Left ventricle myocardium superior (tissue), 1 donor: ENCODE measurements around the gene FBRSL1. TPM values are rescaled to one million over a fixed set of nuclear protein-coding genes. Genes with fewer than 3 reads are reported as not detected.
A peak's percentile ranks its signal among the peaks of the same experiment; 100 is the strongest.
"Not testable (repeated sequence)": the region's sequence is repeated elsewhere in the genome, so short reads cannot be mapped to it uniquely, and the experiment has no call there.

ENCODE experiments used
- ATAC-seq: fragments of 200-7000 bp; cut with Tn5 transposase; one replicate; pipeline ENCODE4 v1.9.1; 2020; ENCODE audit warnings: mild to moderate bottlenecking, moderate library complexity
- DNase-seq: peaks from one replicate; pipeline ENCODE4 v3.0.0-alpha.2; 2020
- intact Hi-C: fragments of 100-400 bp; cut with micrococcal nuclease; formaldehyde crosslinking; loops from one replicate; pipeline ENCODE4 v1.11.0; 2022
- total RNA-seq: library from RNA; stranded (reverse); fragmentation: NEBNext Ultra II Directional; extraction: Animal tissue kit (Norgen Biotek cat#: 25700); gene quantifications from one replicate; pipeline ENCODE4 v1.2.1, GENCODE V29; 2021
- donor health status: DM: no; HTN: yes; CAD: no; lungs with severe emphysema.

Gene FBRSL1
- total RNA-seq, 1 donor from 2014 or later, result 68.0 TPM

DNA sequence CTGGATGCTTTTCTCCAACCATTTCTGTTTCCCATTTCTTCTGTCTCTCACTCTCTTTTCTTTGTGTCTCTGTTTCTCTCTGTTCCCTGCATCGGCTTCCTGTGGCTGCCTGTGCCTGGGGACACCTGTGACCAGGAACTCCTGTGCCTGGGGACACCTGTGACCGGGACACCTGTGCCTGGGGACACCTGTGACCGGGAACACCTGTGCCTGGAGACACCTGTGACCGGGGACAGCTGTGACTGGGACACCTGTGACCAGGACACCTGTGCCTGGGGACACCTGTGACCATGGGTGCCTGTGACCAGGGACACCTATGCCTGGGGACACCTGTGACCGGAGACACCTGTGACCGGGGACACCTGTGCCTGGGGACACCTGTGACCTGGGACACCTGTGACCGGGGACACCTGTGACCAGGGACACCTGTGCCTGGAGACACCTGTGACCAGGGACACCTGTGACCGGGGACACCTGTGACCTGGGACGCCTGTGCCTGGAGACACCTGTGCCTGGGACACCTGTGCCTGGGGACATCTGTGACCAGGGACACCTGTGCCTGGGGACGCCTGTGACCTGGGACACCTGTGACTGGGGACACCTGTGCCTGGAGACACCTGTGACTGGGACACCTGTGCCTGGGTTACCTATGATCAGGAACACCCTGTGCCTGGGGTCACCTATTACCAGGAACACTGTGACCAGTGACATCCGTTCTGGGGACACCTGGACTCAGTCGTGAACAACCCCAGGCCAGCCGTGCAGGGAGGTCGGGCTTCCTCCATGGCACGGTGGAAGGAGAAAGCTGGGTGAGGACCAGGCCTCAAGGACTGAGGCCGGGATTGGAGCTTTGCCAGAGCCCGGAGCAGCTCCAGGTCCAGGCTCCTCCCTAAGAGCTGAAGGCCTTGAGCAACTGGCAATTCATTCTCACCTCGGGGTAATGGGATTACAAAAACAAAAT is 23.4 kb upstream of the FBRSL1 start:
- intact Hi-C loops, result no loop called here
- no peak for DNase-seq

DNA sequence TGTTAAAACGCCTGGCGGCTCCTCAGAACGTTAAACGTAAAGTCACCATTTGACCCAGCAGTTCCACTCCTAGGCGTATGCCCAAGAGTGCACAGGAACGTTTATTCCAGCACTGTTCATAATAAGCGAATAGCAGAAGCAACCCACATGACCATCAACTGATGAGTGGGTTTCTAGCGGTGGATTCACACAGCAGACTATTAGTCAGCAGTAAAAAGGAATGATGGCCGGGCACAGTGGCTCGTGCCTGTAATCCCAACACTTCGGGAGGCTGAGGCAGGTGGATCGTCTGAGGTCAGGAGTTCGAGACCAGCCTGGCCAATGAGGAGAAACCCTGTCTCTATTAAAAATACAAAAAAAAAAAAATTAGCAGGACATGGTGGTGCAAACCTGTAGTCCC is 22.4 kb upstream of the FBRSL1 start:
- DNase-seq (no peak), ATAC-seq (no peak)
- intact Hi-C loops, result no loop called here

More for the DNA sequence above, 23.4 kb upstream of the FBRSL1 start:
- no peak for ATAC-seq

DNA sequence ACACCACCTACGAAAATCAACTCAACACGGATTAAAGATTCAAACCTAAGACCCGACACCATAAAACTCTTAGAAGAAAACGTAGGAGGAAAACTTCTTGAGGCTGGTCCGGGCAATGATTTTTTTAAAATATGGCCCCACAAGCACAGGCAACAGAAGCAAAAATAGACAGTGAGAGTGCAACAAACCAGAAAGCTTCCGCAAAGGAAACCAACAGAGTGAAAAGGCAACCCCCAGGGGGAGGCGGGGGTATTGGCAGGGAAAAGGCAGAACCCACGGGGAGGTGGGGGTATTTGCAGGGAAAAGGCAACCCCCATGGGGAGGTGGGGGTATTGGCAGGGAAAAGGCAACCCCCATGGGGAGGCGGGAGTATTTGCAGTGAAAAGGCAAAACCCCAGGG is 20.5 kb upstream of the FBRSL1 start:
- intact Hi-C loops, result no loop called here
- DNase-seq (no peak), ATAC-seq (no peak)

DNA sequence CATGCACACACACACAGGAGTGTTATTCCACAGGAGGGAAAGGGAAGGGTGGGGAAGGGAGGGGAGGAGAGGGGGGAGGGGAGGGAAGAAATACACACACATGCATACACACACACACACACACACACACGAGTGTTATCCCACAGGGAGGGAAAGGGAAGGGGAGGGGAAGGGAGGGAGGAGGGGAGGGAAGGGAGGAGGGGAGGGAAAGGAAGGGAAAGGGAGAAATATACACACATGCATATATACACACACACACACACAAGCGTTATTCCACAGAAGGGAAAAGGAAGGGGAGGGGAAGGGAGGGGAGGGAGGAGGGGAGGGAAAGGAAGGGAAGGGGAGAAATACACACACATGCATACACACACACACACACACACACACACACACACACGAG is 19.6 kb upstream of the FBRSL1 start:
- ATAC-seq, result no peak
- no peak for DNase-seq
- intact Hi-C loops, result no loop called here

DNA sequence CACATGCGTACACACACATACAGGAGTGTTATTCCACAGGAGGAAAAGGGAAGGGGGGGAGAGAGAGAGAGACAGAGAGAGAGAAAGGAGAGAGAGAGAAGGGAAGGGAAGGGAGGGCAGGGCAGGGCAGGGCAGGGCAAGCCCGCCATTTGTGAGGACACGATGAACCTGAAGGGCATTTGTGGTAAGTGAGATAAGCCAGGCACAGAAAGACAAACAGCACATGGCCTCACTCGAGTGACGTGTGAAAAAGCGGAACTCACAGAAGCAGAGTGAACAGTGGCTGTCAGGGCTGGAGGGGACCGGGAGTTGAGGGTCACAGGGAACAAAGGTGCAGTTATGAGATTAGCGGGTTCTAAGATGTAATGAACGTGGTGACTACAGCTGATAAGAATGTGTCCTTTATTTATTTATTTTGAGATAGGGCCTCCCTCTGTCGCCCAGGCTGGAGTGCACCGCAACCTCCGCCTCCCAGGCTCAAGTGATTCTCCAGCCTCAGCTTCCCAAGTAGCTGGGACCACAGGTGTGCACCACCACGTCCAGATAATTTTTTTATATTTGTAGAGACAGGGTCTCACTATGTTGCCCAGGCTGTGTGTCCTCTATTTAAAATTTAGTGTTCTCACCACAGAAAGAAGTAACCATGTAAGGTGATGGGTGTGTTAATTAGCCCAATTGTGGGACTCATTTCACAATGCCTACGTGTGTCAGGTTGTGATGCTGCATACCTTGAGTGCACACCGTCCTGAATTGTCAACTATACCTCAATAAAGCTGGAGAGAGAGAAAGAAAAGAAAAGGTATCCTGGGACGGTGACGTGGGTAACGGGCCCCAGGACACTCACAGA is 18.7 kb upstream of the FBRSL1 start:
- peak; percentile 94 for ATAC-seq
- intact Hi-C loops, result no loop called here
- no peak for DNase-seq

DNA sequence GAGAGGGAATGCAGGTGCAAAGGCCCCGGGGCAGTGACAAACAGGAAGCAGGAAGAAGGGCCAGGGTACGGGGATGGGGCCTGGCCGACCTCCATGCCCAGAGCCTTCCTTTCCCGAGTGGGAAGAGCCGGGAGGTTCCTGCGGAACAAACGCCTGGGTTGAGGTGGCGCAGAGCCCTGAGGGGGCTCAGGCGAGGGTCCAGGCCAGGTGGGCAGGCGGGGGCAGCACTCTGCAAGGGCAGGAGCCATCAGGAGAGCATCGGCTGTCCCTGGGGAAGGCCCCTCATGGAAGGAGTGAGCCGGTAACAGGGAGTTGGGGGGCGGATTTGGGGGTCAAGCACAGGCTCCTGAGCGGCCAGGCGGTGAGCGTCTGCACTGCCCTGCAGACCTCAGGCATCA is 18.1 kb upstream of the FBRSL1 start:
- ATAC-seq, result no peak
- intact Hi-C loops, result no loop called here
- no peak for DNase-seq

DNA sequence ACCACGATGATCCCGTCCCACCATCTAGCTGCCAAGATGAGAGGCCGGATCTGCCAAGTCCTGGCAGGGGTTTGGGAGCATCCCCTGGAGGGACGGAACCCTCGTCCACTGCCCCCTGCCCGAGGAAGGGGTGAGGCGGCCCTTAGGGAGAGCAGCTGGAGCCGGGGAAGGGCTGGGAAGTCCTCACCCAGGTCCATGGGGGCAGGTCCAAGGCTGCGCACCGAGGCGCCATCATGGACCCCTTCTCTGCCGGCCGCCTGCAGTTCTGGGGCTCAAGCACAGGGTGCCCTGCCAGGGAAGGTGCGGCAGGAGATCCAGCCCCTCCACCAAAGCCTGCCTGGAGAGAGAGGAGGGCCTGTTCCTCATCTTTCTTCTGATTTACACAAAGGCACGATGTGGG is 17.6 kb upstream of the FBRSL1 start:
- intact Hi-C loops, result no loop called here
- DNase-seq (no peak), ATAC-seq (no peak)

DNA sequence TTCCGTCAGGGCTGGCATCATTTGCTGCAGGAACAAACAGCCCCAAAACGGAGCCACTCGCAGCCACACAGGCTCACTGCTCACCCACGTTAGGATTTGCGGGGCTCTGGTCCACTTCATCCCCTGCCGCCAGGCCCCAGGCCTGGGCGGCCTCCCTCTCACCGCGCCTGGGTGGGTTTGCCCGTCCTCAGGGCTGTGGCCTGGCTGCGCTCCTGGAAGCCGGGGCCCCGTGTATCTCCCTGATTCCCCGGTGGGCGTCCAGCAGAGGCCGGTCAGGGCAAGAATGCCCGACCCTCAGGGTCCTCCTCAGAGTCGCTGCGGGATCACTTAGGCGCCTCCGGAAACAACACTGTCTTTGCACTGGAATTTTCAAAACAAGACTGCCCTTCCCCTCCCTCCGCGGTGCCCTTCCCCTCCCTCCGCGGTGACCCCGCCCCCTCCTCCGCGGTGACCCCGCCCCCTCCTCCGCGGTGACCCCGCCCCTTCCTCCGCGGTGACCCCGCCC is 15.7 kb upstream of the FBRSL1 start:
- intact Hi-C loops, result no loop called here
- ATAC-seq (no peak), DNase-seq (no peak)

DNA sequence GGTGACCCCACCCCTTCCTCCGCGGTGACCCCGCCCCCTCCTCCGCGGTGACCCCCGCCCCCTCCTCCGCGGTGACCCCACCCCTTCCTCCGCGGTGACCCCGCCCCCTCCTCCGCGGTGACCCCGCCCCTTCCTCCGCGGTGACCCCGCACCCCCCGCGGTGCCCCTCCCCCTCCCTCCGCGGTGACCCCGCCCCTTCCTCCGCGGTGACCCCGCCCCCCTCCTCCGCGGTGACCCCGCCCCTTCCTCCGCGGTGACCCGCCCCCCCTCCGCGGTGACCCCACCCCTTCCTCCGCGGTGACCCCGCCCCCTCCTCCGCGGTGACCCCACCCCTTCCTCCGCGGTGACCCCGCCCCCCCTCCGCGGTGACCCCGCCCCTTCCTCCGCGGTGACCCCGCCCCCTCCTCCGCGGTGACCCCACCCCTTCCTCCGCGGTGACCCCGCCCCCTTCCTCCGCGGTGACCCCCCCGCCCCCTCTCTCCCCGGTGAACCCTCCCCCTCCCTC is 15.1 kb upstream of the FBRSL1 start:
- intact Hi-C loops, result not testable (repeated sequence)

DNA sequence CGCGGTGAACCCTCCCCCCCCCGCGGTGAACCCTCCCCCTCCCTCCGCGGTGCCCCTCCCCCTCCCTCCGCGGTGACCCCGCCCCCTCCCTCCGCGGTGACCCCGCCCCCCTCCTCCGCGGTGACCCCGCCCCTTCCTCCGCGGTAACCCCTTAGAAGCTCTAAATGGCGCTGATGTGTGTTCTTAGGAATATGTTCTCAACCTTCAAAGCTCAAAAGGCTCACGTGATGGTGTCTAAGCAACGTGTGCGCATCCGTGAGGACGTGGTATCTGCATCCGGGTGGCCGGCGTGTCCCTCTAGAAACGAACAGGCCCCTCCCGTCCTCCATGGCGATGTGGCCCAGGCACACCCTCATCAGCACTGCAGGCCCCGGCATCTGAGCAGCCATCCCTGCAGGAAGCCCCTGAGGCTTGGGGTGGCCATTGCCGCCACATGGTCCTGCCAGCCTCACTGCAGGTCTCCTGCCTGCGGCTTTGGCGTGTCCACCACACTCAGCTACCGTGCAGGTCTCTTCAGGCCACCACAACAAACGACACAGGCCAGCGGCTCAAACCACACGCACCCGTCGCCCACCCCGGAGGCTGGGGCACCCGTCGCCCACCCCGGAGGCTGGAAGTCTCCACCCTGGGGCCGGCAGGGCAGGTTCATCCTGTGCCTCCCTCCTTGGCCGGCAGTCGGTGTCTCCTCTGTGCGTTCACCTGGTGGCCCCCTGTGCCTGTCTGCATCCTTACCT is 14.5 kb upstream of the FBRSL1 start:
- DNase-seq, result no peak
- intact Hi-C loops, result no loop called here
- ATAC-seq, result no peak

More for the DNA sequence above, 15.1 kb upstream of the FBRSL1 start:
- not testable (repeated sequence) for ATAC-seq, DNase-seq

DNA sequence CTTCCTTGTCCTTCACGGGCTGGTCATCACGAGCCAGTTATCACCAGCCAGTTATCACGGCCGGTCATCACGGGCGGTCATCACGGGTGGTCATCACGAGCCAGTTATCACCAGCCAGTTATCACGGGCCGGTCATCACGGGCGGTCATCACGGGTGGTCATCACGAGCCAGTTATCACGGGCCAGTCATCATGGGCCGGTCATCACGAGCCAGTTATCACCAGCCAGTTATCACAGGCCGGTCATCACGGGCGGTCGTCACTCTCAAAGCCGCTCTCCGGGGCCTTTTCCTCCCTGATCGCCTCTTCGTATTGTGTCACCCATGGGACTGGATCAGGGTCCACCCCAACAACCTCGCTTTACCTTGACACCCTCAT is 13.9 kb upstream of the FBRSL1 start:
- no peak for ATAC-seq
- intact Hi-C loops, result no loop called here
- DNase-seq, result no peak

DNA sequence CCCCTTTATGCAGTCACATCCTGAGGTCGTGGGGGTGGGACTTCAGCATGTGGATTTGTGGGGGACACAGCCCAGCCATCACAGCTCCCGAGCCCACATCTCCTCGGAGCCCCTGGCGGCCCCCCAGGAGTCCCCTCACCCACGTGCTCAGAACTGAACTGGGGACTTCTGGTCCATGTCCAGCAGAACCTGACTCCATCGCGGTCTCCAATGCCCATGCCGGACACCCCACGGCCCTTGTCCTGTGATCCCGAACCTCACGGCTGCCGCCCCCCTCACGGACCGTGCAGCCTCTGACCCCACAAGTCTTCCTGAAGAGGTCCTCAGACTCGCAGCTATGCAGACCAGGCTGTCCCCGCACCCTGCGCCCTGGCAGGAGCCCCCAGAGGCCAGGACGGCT is 13.5 kb upstream of the FBRSL1 start:
- DNase-seq, result no peak
- intact Hi-C loops, result no loop called here
- no peak for ATAC-seq

DNA sequence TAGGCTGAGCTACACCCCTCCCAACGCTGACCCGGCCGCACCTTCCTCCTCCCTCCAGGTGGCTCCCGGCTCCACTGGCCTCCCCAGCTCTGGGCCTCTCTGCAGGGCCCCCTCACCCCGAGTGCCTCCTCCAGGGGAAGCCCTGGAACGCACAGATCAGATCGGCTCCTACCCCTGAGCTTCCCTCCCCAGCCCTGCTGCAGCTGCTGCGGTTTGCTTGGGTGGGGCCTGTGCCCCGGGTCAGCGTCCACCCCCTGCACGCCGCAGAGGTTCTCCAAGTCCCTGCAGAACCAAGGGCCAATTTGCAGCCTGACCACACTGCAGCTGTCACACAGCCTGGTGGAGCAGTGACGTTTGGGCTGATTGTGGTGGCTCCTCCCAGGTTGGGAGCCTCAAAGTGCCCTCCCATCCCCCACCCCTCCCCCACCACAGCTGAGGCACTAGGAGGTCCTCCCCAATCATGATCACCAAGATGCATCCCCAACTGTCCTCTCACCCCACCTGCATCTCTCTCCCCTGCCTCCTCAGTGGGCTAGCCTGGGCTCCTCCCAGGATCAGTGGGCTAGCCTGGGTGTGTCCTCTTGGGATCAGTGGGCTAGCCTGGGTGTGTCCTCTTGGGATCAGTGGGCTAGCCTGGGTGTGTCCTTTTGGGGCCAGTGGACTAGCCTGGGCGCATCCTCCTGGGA is 12.8 kb upstream of the FBRSL1 start:
- no peak for ATAC-seq

DNA sequence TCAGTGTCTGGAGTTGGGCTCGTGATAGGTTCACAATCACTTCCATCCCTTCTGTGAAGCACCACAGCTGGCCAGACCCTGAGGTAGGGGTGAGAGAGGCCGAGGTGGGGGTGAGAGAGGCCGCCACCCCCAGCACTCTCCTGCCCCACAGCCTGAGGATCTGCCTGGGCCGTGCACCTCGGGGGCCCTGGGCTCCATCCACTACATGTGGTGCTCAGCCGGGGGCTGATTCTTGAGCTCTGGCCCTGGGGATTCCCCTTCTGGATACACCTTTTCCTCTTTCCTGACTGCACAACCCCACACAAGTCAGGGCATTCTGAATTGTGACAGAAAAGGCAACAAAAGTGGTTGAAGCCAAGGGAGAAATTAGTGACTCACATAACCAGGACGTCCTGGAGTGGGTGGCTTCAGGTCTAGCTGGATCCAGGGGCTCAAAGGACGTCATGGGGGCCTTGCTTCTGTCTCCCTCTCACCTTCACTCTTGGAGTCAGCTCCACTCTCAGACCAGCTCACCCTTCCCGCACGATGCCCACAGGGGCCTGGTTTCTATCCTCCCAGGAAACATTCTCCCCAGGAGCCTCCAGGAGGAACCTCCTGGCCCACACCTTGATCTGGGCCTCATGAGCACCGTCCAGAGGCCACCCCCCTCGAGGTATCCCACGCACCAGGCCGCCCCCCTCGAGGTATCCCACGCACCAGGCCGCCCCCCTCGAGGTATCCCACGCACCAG is 12.1 kb upstream of the FBRSL1 start:
- intact Hi-C loops, result no loop called here
- ATAC-seq (no peak), DNase-seq (no peak)

More for the DNA sequence above, 12.8 kb upstream of the FBRSL1 start:
- DNase-seq, result no peak
- intact Hi-C loops, result no loop called here

DNA sequence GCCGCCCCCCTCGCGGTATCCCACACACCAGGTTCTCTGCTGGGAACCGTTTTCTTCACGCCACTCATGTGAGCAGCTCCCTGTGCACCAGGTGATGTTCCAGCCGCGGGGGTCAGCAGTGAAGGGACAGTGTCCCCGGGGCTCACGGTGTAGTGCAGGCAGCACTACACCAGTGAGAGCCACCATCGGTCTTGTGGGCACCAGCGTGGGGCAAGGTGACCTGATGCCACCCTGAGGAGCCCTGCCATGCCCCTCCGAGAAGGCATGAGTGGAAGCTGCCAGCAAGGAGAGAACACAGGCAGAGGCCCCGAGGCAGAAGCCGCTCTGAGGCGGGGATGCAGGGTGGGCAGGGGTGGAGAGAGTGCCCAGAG is 11.5 kb upstream of the FBRSL1 start:
- ATAC-seq (no peak), DNase-seq (no peak)
- intact Hi-C loops, result no loop called here

DNA sequence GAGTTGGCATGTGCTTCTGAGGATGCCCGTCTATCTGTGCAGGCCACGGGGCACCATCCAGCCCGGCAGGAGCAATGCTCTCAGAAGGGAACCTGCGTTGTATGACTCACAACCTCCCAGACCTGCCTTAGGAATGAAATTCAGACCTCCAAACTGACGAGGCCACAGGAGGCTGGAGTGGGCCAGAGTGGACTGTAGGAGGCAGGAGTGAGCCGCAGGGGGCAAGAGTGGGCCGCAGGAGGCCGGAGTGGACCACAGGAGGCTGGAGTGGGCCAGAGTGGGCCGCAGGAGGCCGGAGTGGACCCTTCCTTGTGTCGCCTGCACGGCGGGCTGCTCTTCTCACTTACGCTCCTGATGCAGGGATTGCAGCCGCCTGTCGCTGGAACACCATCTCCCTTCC is 11.1 kb upstream of the FBRSL1 start:
- intact Hi-C loops, result no loop called here
- DNase-seq, result no peak
- no peak for ATAC-seq

DNA sequence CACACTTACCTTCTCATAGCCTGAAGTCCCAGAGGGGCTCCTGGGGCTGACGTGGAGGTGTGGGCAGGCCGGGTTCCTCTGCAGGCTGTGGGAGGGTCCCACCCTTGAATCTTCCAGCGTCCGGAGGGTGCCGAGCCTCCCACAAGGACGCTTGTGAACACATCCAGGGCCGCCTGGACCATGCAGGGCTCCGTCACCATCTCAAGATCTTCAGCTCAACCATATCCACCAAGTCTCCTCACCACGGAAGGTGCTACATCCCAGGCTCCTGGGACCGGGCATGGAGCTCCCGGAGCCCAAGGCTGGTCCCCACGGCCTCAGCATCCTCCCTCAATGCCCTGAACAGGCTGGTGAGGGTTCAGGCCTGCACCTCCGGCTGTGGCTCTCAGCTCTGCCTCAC is 10.7 kb upstream of the FBRSL1 start:
- intact Hi-C loops, result no loop called here
- ATAC-seq, result no peak
- peak; percentile 19 for DNase-seq

DNA sequence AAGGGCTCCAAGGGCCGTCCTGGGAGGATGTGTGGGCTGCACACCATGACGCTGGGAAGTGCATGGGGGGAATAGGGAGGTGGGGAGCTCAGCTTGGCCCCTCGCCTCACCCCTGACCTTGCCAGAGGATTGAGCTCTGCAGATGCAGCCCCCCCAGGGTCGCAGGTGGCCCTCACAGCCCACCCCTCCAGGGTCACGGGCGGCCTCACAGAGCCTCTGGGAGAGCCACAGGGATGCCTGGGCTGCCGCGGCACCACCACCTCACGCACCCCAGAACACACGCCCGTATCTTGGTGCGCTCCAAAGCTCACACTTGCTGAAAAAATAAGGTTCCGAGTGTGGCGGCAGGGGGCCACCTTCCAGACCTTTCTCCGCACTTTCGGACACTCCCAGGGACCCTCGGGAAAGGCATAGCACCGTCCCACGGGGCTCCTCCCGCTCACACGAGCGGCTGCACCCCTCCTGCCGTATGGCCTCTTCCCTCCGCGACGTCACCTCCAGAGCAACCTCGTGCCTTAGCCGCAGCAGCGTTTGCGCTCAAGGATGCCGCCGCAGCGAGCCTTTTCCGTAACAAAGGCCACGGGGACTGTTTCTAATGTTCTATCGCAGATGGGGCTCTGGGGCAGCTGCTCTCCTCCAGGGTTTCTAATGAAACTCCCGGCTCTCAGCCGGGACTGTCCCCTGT is 9.9 kb upstream of the FBRSL1 start:
- ATAC-seq, result no peak
- no peak for DNase-seq
- intact Hi-C loops, result no loop called here
